HG03432 (cell line): ENCODE data around the gene RBM28.

Experiments
- ATAC-seq: cut with Tn5 transposase; IDR thresholded peaks from one replicate; pipeline ENCODE4 v1.9.1; 2021; ENCODE audit warnings: mild to moderate bottlenecking, moderate library complexity; ENCODE audit not compliant: unreplicated experiment

RBM28 gene

DNA sequence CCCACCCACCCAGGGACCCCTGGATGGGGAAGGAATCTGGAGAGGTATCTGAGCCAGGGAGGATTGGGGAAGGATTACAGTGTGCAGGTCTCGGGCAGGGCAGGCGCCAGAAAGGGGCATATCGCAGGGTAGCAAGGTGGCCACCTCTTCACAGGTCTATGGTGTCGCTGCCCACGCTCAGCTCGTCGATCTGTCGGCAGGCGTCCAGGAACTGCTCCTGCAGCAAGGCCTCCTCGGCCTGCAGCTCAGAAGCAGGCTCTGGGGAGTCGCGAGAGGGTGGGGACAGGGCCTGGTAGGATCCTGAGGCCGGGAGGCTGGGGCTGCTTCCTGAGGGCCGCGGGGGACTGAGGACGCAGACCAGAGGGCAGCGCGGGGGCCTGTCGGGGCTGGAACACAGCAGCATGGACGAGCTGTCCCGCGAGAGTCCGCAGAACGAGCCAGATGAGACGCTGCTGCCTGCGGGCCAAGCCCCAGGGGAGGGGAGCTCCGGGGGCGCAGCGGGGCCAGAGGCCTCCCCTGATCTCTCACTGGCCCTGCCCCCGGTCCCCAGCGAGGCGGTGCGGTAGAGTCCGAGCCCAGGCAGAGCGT lies 7.1 kb upstream of the RBM28 start:
- ATAC-seq, result no peak

DNA sequence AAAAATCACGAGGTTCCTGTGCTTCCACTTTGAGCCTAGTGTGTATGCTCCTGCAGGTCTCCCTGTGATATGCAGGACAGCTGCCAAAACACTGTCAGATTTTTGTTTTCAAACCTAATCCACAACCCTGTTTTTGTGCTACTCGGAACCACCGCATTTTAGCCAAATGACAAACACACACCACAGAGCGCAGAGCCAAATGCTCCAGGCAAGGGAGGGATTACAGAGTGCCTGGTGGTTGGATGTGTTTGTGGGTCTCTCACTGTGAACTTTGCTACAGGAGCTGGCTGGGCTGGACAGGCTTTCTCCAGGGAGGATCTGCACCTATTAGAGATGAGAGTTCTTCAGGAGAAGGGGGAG lies 5.7 kb upstream of the RBM28 start:
- no peak for ATAC-seq

DNA sequence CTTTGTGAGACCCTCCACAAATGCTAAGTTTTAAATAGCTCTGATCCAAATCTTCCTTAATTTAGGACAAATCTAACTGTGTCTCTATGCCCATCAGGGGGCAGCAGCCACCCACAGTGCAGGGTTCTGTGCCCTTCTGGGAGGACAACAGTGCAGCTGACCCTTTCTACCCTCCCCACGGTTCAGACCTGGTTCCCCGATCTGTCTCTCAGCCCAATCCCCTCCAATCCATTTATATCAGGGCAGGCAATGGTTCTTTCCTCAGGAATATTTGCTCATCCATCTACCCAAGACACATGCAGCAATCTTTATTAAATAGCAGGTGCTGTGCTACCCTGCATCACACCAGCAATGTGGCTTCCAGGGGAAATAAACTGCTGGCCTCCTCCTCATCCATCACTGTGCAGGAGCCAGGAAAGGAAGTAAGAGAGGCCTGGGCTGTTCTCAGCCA lies 4.0 kb upstream of the RBM28 start:
- no peak for ATAC-seq

DNA sequence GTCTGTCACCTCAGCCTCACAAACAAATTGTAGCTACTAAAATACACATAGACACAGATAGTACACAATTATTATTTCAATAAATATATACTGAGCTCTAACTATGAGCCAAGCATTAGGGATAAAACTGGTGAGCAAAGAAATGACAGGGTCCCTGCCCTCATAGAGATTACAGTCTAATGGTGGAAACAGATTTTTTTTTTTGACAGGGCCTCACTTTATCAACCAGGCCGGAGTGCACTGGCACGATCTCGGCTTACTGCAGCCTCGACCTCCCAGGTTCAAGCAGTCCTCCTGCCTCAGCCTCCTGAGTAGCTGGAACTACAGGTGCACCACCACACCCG lies 695 bp upstream of the RBM28 start:
- ATAC-seq, result no peak

DNA sequence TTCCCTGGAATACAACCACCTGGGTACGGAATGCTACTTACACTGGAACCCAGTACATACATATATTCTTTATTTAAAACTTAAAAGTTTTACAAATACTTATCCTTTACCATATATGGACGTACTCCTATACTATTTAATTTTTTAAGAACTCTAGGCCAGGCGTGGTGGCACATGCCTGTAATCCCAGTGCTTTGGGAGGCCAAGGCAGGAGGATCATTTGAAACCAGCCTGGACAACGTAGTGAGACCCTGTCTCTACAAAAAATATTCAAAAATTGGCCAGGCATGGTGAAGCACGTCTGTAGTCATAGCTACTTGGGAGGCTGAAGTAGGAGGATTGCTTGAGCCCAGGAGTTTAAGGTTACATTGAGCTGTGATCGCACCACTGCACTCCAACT lies 2.0 kb downstream of the RBM28 start:
- ATAC-seq, result no peak

DNA sequence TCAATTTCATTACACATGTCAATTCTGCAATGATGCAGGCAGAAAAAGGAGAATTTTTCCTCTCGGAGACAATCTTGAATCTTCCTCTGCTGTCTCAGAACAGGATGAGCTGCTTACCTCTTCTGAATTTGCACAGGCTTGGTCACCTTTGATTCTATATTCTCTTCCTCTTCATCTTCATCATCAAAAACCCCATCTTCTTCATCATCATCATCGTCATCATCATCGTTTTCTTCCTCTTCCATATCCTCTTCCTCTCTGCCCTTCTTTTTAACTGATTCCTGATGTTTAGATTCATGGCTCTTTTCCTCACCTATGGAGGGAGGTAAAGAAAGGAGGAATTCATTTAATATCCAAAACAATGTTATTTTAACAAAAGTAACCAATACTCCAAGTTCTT lies 8.0 kb downstream of the RBM28 start:
- no peak for ATAC-seq

DNA sequence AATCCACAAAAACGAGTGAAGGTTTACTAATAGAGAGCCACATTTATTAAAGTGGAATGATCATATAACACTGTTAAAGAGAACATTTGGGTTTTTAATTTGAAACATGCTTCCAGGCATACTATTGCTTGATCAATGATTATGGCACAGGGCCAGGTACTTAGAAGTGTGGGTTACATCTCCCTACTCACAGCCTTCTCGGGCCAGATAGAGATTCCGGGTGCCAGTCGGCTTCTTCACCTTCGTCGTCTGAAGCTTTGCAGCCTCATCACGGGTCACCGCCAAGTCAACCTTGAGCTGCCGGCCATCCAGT lies 19.4 kb downstream of the RBM28 start:
- ATAC-seq, result no peak

DNA sequence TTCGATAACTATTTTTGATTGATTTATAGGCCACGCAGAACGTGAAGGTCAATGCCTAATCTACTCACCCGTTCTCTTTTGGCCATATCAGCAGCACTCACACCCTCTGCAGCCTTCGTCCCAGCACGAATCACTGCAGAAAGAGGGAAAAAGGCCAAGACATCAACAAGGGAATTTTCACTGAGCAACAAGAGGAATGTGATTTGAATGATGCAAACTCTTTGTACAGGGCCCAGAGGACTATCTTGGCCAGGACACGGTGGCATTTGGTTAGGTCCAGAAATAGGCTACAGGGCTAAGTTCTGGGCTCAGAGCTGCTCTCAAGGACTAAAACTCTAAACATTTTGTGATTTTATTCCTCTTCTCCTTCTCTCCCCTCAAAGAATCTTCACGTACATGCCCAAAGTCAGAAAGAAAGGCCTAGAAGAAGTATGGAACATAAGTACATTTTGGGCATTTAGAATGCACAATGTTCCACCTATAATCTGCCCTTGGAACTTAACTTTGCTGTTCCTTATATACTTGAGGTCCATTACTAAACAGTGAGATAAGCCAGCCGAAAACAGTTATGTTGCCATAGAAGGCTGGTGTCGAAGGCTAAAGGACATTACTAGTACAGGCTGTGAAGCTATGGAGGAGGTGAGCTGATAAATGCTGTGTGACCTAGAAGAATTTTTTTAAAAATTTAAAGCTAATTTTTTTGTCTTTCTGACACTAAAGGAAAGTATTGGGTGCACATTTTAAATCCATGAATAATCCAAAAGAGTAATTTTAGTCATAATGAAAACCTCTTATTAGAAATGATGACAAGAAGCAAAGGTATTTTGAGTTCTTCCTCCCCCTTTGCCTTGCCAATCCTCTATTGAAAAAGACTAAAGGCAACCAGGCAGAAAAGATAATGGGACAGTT lies 20.0 kb downstream of the RBM28 start:
- ATAC-seq, result no peak

DNA sequence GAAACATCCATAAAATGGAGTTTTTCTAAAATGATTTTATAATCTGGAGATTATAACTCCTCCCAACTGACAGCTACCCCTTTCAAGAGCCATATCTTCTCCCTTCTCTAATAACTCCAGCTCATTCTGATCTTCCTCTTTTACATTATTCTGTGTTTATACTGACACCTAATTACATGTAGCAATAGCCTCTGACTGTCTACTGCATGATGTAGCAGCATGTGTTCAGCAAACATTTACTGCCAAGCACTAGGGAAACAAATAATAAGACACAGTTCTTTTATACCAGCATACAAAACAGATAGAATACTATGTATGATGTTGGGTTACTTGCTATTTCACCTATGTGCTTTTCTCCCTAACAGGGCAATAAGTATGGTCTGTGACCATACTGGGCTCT lies 20.7 kb downstream of the RBM28 start:
- ATAC-seq, result no peak

DNA sequence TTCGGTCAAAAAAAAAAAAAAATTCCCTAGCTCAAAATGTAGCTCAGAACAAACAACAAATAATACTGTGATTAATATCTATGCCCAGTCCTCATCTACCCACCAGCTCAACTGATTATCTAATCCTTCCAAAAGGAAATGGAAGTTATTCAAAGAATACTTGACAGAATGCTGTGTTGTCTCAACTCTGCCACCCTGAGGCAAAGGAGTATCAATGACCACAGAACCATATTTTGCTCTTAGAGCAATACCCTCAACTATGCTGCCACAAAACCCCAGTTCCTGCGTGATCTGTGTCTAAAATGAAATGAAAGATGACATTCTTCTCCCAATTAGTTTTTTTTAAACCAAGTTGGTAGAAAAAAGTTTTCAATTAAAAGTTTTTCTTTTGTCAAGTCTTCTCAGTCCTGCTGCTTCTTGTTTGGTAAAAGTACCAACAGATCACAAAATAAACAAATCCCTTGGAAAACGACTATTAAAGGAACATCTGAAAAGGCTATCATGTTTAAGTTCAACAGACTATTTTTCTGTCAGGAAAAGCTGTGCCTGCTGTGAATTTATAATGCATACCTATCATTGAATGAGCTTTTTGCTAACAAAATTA lies 21.6 kb downstream of the RBM28 start:
- ATAC-seq, result no peak

DNA sequence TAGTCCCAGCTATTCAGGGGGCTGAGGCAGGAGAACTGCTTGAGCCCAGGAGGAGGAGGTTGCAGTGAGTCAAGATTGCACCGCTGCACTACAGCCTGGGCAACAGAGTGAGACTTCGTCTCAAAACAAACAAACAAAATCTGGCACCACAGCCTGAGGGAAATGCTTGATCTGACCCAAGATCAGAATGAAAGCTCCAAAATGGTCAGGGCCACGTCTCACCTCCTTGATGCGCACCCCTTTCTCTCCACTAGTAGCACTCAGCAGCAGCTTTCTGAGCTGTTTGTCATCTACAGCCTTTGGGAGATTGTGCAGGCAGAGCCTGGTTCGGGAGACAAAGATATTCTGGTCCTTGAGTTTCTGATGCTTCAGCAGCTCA lies 22.7 kb downstream of the RBM28 start:
- ATAC-seq, result no peak

DNA sequence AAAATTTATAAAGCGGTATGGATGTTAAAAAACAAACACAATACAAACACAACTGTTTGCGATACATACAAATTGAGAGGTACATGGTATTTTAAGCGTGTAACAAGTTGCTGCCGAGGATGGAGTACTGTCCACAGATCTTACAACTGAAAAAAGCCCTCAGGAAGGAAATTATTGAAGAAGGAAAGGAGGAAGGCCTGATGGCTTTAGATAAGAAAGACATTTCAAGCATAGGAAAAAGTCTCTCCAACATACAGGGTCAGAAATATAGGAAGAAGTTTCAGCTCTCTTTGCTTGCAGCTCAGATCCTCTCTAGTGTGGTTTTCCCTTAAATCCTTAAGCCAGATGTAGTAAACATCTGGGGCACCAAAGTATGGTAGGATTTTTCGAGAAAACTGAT lies 25.0 kb downstream of the RBM28 start:
- no peak for ATAC-seq

DNA sequence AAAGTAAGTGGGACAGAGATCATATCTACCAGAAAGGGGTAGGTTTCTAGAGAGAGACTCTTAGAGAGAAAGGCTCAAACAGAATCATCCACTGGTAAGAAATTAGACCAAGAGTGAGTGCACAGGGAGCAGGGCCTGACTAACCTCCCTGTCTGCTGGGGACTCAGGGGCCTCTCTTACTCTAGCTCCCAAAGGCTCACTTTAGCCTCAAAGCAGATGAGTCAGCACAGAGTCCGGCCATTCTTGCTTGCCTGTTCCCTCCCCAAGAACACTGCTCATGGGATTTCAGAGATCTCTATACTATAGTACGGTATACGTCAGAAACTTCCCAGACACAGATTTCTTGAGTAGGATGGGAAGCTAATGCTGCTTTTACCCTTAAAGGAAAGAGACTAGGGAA lies 32.7 kb downstream of the RBM28 start:
- no peak for ATAC-seq

DNA sequence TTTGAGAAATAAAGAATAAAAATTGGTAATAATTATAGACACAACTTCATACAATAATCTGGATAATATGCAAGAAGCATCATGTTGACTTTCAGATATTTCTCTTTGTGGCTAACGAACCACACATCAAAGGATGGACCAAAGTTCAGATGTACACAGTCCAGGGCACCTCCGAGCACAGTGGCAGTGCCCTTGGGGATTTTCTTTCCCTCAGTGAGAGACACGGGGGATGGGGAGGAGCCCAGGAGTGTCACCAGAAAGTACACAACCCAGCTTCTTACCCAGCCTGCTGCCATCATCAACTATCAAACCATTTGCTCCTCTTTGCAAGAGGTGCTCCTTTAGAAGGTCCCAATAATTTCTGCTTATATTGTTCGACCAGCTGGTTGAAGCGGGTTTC lies 33.2 kb downstream of the RBM28 start:
- ATAC-seq, result no peak

DNA sequence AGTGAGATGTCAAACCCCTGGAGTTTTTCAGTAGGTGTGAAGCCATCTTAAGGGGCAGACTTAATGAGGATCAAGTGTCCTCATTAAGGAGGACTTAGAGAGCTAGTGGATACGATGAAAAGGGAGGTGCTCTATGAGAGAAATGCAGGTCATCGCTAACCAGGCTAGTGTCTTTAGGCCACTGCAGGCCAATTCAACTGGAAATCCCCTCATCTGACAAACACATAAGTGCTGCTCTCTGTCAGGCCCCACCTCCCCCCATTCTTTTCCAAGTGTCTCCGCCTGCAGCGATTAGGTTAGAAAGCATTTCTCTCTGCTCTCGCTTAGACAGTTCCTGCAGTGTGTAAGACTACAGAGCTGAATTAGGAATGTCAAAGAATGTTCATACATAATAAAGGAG lies 33.7 kb downstream of the RBM28 start:
- ATAC-seq, result no peak

DNA sequence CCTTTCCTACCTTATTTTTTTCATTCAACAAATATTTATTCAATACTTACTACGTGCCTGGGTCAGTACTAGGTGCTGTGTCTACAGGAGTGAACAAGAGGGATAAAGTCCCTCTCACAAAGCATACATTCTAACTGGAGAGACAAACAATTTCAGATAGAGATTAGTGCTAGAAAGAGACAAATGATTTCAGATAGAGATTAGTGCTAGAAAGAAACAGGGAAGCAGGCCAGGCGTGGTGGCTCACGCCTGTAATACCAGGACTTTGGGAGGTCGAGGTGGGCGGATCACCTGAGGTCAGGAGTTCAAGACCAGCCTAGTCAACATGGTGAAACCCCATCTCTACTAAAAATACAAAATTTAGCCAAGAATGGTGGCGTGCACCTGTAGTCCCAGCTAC lies 34.6 kb downstream of the RBM28 start:
- no peak for ATAC-seq

DNA sequence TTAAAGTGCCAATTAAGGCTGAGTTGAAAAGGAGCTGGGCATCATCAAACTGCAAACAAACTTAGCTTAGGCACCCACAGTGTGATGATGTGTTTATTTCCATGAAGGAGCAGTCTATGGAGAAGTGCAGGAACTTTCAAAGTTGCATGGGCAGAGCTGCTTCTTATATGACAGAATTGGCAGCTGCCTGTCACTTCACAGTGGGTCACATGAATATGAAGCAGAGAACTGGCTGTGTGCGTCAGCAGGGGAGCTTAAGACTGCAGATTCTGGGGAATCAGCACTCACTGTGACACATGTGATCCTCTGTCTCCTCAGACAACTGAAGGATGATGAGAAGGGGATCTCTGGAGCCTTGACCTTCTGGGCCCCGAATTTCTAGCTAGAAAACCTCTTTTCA lies 36.6 kb downstream of the RBM28 start:
- no peak for ATAC-seq

DNA sequence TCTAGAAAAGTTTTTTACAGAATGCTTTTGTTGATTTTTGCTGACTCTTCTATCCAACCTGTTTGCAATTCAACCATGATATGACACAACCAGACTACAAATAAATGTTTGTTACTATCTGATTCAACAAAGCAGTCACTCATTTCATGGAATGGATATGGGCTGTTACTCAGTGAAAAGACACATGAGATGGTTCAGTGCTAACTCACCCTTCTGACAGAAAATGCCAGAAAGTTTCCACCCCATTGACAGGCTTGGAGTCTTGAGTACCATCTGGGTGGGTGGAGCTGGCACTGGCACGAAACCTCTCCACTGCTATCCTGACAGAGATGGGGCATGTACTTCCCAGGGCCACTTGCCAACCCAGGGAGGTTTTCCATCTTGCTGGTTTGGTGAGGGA lies 39.5 kb downstream of the RBM28 start:
- no peak for ATAC-seq

DNA sequence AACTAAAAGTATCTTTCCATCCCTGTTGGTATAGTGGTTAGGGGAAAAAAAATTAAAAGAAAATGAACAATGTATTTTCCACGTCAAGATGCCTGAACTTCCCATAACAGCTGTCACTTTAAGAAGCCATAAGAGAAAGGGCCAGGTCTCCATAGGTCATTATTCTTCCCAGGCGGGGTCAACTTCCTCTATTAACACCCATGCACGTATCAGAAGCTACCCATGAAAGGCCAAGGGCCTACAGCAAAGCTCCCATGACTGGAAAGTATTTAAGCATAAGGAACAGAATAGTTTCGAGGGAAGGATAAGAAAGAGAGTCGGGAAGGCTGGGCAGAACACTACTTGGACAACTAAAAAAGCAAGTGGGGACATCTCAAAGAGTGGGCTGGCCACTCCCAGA lies 40.1 kb downstream of the RBM28 start:
- ATAC-seq, result no peak

DNA sequence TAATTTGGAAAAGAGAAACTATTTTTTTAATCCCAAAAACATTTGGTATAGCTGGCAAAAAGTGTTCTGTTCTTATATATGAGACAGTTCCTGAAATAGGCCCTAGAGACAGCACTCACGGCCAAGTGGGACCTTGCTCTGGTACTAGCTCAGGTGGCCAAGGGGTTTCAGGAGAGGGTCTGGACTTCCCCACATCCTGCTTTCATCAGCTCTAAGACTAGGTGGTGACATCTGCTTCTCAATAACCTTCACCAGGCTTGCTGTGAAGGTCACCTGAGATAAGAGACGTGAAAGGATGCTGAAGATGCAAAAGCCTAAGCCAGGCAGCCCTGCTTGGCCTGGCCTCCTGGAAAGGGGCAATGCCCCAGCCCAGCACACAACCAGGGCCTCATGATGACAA lies 40.6 kb downstream of the RBM28 start:
- ATAC-seq, result no peak

DNA sequence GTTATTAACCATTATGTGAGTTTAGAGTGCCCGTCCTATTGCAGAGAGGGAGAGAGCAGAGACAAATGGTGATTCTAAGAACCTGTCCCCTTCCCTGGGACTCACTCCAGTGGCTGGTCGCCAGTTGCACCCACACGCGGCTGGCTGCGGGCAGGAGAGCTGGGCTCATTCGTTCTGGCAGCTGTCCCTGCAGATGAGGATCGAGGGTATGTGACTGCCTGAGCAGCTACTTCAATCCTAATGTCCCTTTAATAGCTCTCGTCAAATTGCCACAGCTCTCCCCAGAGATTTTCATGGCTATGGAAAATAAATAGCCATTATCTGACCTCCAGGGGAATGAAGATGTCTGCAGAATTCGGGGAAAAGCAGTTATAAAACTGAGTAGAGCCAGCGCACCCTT lies 41.6 kb downstream of the RBM28 start:
- no peak for ATAC-seq

DNA sequence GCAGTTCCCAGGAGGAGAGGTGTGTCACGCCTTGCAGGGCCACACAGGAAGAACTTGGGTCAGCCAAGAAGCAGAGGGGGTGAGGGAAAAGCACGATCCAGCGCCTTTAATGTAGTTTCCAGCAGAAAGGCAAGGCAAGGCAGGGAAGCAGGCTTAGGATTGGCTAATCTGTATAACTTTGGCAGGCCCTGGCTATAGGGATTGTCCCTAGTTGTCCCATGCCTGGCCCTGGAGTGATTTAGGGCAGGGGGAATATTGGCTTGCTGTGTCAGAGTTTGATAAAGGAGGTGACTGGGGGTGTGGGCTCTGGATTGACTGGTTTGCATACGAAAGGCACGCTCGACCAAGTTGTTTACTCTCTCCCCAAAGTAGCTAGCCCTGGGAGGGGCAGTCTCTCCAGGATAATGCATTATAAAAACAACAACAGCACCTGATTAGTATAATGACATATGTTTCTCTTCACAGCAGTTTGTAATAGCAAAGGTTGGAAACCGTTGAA lies 44.5 kb downstream of the RBM28 start:
- no peak for ATAC-seq
